Breast epithelium (tissue), 4 donors: Measurements from ENCODE around the gene GLE1. TPM values are rescaled to one million over a fixed set of nuclear protein-coding genes. Genes with fewer than 3 reads are reported as not detected.
"Not testable (repeated sequence)": the region's sequence is repeated elsewhere in the genome, so short reads cannot be mapped to it uniquely, and the experiment has no call there.

Experiments used
- DNase-seq, 2 donors: peaks; one replicate each; pipeline ENCODE4 v3.0.0-alpha.2; 2019; ENCODE audit warnings: low spot score in 2 of 2
- H3K27ac ChIP-seq, 2 donors: fragments of 200-600 bp; sonication (generic) in 1 of 2; one replicate each; pipeline ENCODE4 v1.5.1; 2016 to 2019; ENCODE audit warnings: mild to moderate bottlenecking in 1 of 2
- H3K27me3 ChIP-seq, 2 donors: fragments of 200-600 bp; sonication (generic) in 1 of 2; one replicate each; pipeline versions ENCODE4 v1.5.1 to v1.6.0; 2017 to 2019; ENCODE audit warnings: control low read depth in 1 of 2, mild to moderate bottlenecking in 1 of 2
- H3K36me3 ChIP-seq: fragments of 200-600 bp; one replicate; pipeline ENCODE4 v1.5.1; 2019
- H3K4me1 ChIP-seq, 2 donors: fragments of 200-600 bp; sonication (generic); one replicate each; pipeline ENCODE4 v1.5.1; 2016 to 2019; ENCODE audit warnings: control low read depth in 1 of 2
- H3K4me3 ChIP-seq, 3 donors: fragments of 200-600 bp; sonication (generic); 1 replicate in 2 of 3; 2 replicates in 1 of 3; pipeline ENCODE4 v1.5.1; 2016 to 2019; ENCODE audit warnings: mild to moderate bottlenecking in 3 of 3, moderate library complexity in 2 of 3
- H3K9me3 ChIP-seq, 2 donors: fragments of 200-600 bp; sonication (generic) in 1 of 2; one replicate each; pipeline ENCODE4 v1.5.1; 2016 to 2019; ENCODE audit warnings: control low read depth in 1 of 2
- POLR2A ChIP-seq: fragments of 450-650 bp; IDR thresholded peaks from one replicate; pipeline ENCODE4 v1.6.1; 2016; ENCODE audit warnings: antibody characterized with exemption, mild to moderate bottlenecking, moderate library complexity
- POLR2AphosphoS5 ChIP-seq, 3 donors: sonication (generic); formaldehyde crosslinking; IDR thresholded peaks; one replicate each; pipeline ENCODE4 v1.6.1; 2017; ENCODE audit warnings: antibody characterized with exemption in 3 of 3
- intact Hi-C: fragments of 100-400 bp; cut with DNase I; formaldehyde crosslinking; loops from one replicate; pipeline ENCODE4 v1.15.1; 2023; ENCODE audit warnings: low total_unique reads
- total RNA-seq, 3 donors: library from RNA; depleted of rRNA; stranded (reverse); fragments of >200 nt; gene quantifications; one replicate each; pipeline ENCODE4 v1.1.0, GENCODE V29; 2016
- TF ChIP-seq, protein P1 (sequence below), 3 donors: fragments of 450-650 bp; IDR thresholded peaks; one replicate each; pipeline ENCODE4 v1.5.1; 2016 to 2017; ENCODE audit warnings: antibody characterized with exemption in 3 of 3, mild to moderate bottlenecking in 3 of 3, moderate library complexity in 3 of 3

GLE1 gene
- total RNA-seq, 3 donors from 2014 or later, result 22.9 to 31.9 (median 26.7) TPM

DNA sequence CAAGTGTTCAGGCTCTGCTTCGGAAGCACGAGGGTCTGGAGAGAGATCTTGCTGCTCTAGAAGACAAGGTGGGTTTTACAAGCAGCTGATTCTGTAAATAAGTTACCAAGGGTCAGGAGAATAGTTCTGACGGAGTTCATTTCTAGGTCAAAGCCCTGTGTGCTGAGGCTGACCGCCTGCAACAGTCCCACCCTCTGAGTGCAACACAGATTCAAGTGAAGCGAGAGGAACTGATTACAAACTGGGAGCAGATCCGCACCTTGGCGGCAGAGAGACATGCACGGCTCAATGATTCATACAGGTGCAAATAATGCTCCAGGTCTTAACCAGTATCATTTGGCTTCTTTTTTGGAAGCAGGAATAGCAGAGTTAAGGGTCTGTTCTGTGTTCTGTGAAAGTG, 72.7 kb downstream of the GLE1 start:
- TF ChIP-seq, protein P1, sequence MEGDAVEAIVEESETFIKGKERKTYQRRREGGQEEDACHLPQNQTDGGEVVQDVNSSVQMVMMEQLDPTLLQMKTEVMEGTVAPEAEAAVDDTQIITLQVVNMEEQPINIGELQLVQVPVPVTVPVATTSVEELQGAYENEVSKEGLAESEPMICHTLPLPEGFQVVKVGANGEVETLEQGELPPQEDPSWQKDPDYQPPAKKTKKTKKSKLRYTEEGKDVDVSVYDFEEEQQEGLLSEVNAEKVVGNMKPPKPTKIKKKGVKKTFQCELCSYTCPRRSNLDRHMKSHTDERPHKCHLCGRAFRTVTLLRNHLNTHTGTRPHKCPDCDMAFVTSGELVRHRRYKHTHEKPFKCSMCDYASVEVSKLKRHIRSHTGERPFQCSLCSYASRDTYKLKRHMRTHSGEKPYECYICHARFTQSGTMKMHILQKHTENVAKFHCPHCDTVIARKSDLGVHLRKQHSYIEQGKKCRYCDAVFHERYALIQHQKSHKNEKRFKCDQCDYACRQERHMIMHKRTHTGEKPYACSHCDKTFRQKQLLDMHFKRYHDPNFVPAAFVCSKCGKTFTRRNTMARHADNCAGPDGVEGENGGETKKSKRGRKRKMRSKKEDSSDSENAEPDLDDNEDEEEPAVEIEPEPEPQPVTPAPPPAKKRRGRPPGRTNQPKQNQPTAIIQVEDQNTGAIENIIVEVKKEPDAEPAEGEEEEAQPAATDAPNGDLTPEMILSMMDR (IDR thresholded peaks at IDR 0.05), result no peak
- TF ChIP-seq POLR2AphosphoS5 (IDR thresholded peaks at IDR 0.05) (no peak), POLR2A (no peak)
- peaks cover 35% of the 10 kb centered on the region for H3K36me3 ChIP-seq
- H3K27ac ChIP-seq, result no peak overlapping the region
- no peaks in the 10 kb centered on the region for H3K27me3 ChIP-seq
- no peaks in the 10 kb centered on the region for H3K9me3 ChIP-seq
- intact Hi-C loops, result no loop called here
- DNase-seq, result no peak
- no peaks in the 10 kb centered on the region for H3K4me1 ChIP-seq
- H3K4me3 ChIP-seq, result no peak overlapping the region

DNA sequence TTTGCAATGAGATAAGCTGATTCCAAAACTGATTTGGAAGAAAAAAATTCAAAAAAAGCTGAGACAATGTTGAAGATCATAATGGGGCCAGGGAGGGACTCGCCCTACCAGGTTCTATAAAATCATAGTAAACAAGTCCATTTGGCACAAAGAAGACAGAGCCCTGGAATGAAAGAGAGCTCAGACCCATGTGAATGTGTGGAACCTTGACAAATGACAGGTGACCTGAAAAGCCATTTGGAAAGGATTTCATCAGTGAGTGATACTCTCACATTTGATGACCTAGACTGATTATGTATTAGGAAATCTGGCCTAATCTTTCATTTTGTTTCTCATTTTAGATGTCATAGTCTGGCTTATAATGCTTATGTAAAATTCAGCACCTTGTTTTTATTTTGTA, 74.7 kb downstream of the GLE1 start:
- no peak overlapping the region for H3K27ac ChIP-seq
- intact Hi-C loops, result no loop called here
- no peaks in the 10 kb centered on the region for H3K9me3 ChIP-seq
- DNase-seq, result no peak
- H3K36me3 ChIP-seq, result peaks cover 48% of the 10 kb centered on the region
- no peak overlapping the region for H3K4me3 ChIP-seq
- H3K27me3 ChIP-seq, result no peaks in the 10 kb centered on the region
- no peaks in the 10 kb centered on the region for H3K4me1 ChIP-seq
- TF ChIP-seq POLR2A, result no peak
- TF ChIP-seq POLR2AphosphoS5 (IDR thresholded peaks at IDR 0.05), result no peak
- TF ChIP-seq, protein P1 (IDR thresholded peaks at IDR 0.05), result no peak

DNA sequence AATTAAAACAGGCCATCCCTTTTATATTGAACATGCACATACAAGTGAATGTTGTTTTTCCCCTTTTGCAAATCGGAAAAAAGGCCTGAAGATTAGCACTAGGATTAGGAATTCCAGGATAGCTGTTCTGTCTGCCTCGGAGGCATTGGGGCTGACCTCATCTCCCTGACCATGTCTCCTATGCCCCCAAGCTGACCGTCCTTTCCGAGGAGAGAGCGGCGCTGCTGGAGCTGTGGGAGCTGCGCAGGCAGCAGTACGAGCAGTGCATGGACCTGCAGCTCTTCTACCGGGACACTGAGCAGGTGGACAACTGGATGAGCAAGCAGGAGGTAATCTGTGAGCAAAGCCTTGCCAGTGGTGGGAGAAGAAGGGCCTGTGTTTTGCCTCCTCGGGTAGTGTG, 76.2 kb downstream of the GLE1 start:
- no peak for DNase-seq
- Histone ChIP-seq H3K4me1 (no peaks in the 10 kb centered on the region), H3K9me3 (no peaks in the 10 kb centered on the region), H3K4me3 (no peak overlapping the region), H3K36me3 (peaks cover 48% of the 10 kb centered on the region), H3K27ac (no peak overlapping the region), H3K27me3 (no peaks in the 10 kb centered on the region)
- TF ChIP-seq POLR2AphosphoS5 (IDR thresholded peaks at IDR 0.05), result no peak
- TF ChIP-seq POLR2A, result no peak
- TF ChIP-seq, protein P1 (IDR thresholded peaks at IDR 0.05), result no peak
- intact Hi-C loops, result no loop called here

DNA sequence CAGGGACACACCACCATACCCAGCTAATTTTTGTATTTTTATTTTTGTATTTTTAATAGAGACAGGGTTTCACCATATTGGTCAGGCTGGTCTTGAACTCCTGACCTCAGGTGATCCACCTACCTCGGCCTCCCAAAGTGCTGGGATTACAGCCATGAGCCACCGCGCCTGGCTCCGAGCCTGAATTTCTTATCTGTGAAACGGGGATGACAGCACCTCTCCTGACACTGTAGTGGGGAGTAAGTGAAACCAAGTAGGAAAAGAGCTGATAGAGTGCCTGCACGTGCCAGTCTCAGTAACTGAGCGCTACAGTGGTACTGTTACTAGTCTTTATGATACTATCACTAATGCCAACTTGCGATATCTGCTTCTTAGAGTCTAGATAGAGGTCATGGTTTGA, 80.6 kb downstream of the GLE1 start:
- H3K36me3 ChIP-seq, result peaks cover 22% of the 10 kb centered on the region
- DNase-seq, H3K27me3 ChIP-seq, intact Hi-C loops, H3K4me3 ChIP-seq, H3K9me3 ChIP-seq, H3K4me1 ChIP-seq, H3K27ac ChIP-seq: not testable (repeated sequence)

DNA sequence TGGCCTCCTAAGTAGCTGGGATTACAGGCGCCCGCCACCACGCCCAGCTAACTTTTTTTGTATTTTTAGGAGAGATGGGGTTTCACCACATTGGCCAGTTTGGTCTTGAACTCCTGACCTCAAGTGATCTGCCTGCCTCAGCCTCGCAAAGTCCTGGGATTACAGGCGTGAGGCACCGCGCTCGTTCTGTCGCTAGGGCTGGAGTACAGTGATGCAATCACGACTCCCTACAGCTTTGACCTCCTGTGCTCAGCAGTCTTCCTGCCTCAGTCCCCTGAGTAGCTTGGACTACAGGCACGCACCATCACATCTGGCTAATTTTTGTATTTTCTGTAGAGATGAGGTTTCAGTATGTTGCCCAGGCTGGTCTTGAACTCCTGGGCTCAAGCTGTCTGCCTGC, 82.4 kb downstream of the GLE1 start:
- H3K36me3 ChIP-seq, result peaks cover 20% of the 10 kb centered on the region
- H3K4me3 ChIP-seq, H3K4me1 ChIP-seq, DNase-seq, intact Hi-C loops, H3K27me3 ChIP-seq, H3K9me3 ChIP-seq, H3K27ac ChIP-seq: not testable (repeated sequence)

DNA sequence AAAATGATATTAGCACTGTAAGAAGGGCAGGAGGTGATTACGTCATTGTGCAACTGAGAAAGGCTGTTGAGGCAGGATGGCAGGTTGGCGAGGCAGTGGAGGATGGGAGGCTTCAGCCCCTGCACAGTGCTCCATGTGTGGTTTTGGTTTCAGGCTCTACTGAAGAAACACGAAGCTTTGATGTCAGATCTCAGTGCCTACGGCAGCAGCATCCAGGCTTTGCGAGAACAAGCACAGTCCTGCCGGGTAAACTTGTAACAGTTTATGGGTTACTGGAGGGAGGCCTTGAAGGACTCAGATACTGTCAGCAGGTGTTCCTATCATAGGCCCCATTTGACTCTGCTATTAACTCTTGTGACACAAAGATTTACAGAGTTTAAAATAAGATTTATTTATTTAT, 82.9 kb downstream of the GLE1 start:
- no peak for DNase-seq
- Histone ChIP-seq H3K27ac (no peak overlapping the region), H3K4me1 (no peaks in the 10 kb centered on the region), H3K4me3 (no peak overlapping the region), H3K27me3 (no peaks in the 10 kb centered on the region), H3K9me3 (no peaks in the 10 kb centered on the region), H3K36me3 (peaks cover 21% of the 10 kb centered on the region)
- no peak for TF ChIP-seq POLR2AphosphoS5 (IDR thresholded peaks at IDR 0.05)
- TF ChIP-seq, protein P1 (IDR thresholded peaks at IDR 0.05), result no peak
- TF ChIP-seq POLR2A, result no peak
- intact Hi-C loops, result no loop called here
